NCI-H2227 treated with DMSO at 0.1 percent for 48 hours (cell line): ENCODE measurements around the gene CLTC.
"Not testable (repeated sequence)": the region's sequence is repeated elsewhere in the genome, so short reads cannot be mapped to it uniquely, and the experiment has no call there.

Experiments
- DNase-seq: peaks from one replicate; lab custom pipeline; 2025; lab: John Stamatoyannopoulos, UW

Gene CLTC

GRCh38 chr17:59634632-59635541, 15.2 kb downstream of the CLTC start:
- DNase-seq: no peak

- no peak for DNase-seq
These were observed 18.1 kb downstream of the CLTC start for GRCh38 chr17:59637611-59638310.

- DNase-seq: no peak
These were observed 18.9 kb downstream of the CLTC start for GRCh38 chr17:59638553-59638952.

- no peak for DNase-seq
These were observed 22.2 kb downstream of the CLTC start for GRCh38 chr17:59641799-59642484.

GRCh38 chr17:59642565-59642964, 22.9 kb downstream of the CLTC start:
- DNase-seq: no peak

- no peak for DNase-seq
These were observed 23.8 kb downstream of the CLTC start for GRCh38 chr17:59643159-59644140.

- no peak for DNase-seq
These were observed 27.6 kb downstream of the CLTC start for GRCh38 chr17:59647288-59647687.

GRCh38 chr17:59649886-59650285, 30.2 kb downstream of the CLTC start:
- DNase-seq: no peak

- no peak for DNase-seq
These were observed 30.9 kb downstream of the CLTC start for GRCh38 chr17:59650642-59651041.

GRCh38 chr17:59651346-59651745, 31.7 kb downstream of the CLTC start:
- no peak for DNase-seq

GRCh38 chr17:59652119-59652518, 32.4 kb downstream of the CLTC start:
- DNase-seq: no peak

GRCh38 chr17:59656624-59657023, 36.9 kb downstream of the CLTC start:
- not testable (repeated sequence) for DNase-seq

- DNase-seq: no peak
These were observed 46.5 kb downstream of the CLTC start for GRCh38 chr17:59666235-59666634.

- DNase-seq: no peak
These were observed 49.1 kb downstream of the CLTC start for GRCh38 chr17:59668816-59669215.

- DNase-seq: no peak
These were observed 49.7 kb downstream of the CLTC start for GRCh38 chr17:59669411-59669810.

- DNase-seq: no peak
These were observed 50.2 kb downstream of the CLTC start for GRCh38 chr17:59669944-59670343.

GRCh38 chr17:59671386-59671785, 51.7 kb downstream of the CLTC start:
- no peak for DNase-seq

GRCh38 chr17:59675231-59675630, 55.5 kb downstream of the CLTC start:
- DNase-seq: no peak

- DNase-seq: no peak
These were observed 57.0 kb downstream of the CLTC start for GRCh38 chr17:59676716-59677115.

- no peak for DNase-seq
These were observed 59.2 kb downstream of the CLTC start for GRCh38 chr17:59678918-59679317.

- no peak for DNase-seq
These were observed 60.6 kb downstream of the CLTC start for GRCh38 chr17:59680314-59680713.
